Stimulated activated naive CD8-positive, alpha-beta T cell treated with anti-CD3 and anti-CD28 coated beads, Interleukin-15, Interleukin-2, amounts not matched to agents 100 U/mL and 50 U/mL, for 24 hours (primary cell): ENCODE results near the gene LRRC56.

Experiments
- ATAC-seq: fragments of 150-1000 bp; cut with Tn5 transposase; one replicate; pipeline ENCODE4 v1.10.0; 2021
- DNase-seq: peaks from one replicate; pipeline ENCODE4 v3.0.0; 2021

LRRC56 gene

DNA sequence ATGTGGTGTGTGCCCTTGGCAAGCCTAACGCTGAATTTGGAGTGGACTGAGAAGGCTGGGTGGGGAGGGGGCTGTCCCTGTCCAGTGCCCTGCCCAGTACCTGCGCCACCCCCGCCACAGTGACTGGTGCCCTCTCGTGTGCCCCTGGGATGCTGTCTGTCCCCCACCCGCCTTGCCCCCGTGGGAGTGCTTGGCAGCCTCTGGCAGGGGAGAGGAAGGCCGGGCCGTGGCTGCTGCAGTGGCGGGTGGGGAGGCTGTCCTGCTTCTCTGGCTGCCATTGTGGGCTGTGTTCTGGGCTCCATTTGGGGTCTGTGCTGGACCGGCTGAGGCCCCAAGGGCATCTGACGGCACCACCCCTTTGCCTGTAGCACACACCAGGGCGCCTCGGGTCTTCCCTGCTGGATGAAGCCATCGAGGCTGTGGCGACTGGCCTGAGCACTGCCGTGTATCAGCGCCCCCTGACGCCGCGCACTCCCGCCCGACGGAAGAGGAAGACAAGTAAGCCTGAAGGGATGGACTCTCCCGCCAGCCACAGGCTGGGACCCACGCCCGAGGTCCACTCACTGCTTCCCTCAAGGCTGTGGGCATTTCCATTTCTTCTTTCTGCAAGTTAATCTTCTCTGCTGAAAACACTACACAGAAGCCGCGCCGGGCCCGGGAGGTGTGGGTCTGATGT is 60.8 kb downstream of the LRRC56 start:
- ATAC-seq (no peak), DNase-seq (no peak)

DNA sequence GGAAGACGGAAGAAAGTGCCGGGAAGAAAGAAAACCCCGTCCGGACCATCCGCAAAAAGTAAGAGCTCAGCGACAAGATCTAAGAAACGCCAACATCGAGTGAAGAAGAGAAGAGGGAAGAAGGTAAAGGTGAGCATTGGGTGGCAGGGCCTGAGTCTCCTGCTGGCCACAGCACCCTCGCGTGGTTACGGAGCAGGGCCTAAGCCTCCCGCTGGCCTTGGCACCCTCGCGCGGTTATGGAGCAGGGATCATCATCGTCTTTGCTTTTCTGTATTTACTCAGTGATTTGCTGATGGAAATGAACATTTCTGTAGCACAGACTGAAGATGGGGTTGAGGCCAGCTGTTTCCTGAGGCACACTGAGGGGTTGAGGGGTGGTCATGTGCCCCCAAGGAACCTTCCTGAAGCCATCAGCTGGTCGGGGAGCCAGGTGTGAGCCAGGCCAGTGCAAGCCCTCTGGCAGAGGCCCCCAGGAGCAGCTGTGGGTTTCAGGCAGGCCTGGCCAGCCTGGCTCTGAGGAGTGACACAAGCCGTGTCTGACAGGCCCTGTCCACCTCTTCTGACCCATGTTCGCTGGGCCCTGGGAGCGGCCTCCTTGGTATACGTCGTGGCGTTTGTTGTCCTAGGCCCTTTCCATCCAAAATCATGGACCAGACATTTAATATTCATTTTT is 64.4 kb downstream of the LRRC56 start:
- ATAC-seq, result no peak

DNA sequence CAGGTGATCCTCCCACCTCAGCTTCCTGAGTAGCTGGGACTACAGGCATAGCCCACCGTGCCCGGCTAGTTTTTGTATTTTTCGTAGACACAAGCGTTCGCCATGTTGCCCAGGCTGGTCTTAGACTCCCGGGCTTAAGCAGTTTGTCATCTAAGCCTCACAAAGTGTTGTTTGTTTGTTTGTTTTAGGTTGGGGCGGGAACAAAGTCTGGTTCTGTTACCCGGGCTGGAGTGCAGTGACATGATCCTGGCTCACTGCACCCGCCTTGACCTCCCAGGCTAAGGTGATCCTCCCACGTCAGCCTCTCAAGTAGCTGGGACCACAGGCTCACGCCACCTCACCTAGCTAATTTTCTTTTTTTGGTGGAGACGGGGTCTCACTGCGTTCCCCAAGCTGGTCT is 65.8 kb downstream of the LRRC56 start:
- ATAC-seq (no peak), DNase-seq (no peak)

More for the DNA sequence above, 64.4 kb downstream of the LRRC56 start:
- no peak for DNase-seq
